Mesendoderm (in vitro differentiated cells): ENCODE data around the gene FGF21.

Source experiments
- DNase-seq: peaks from one replicate; pipeline ENCODE4 v3.0.0; 2013
- H2AK5ac ChIP-seq: 2 replicates; pipeline ENCODE4 v1.6.1; 2013; ENCODE audit warnings: low read length, inconsistent platforms
- H2BK120ac ChIP-seq: 2 replicates; pipeline ENCODE4 v1.6.1; 2013; ENCODE audit warnings: low read depth, mild to moderate bottlenecking, low read length, moderate library complexity, mixed read lengths
- H2BK15ac ChIP-seq: replicated peaks from 2 replicates; pipeline ENCODE4 v1.6.1; 2013; ENCODE audit warnings: low read depth, mild to moderate bottlenecking, moderate library complexity
- H2BK5ac ChIP-seq: 2 replicates; pipeline ENCODE4 v1.6.1; 2013; ENCODE audit warnings: low read length, inconsistent platforms
- H3K18ac ChIP-seq: 2 replicates; pipeline ENCODE4 v1.6.1; 2013; ENCODE audit warnings: mild to moderate bottlenecking, low read length, mixed read lengths
- H3K23ac ChIP-seq: one replicate; pipeline ENCODE4 v1.6.1; 2013; ENCODE audit warnings: low read length
- H3K27ac ChIP-seq: 2 replicates; pipeline ENCODE4 v1.5.1; 2013; ENCODE audit warnings: low read depth, mild to moderate bottlenecking, inconsistent platforms, low read length, moderate library complexity
- H3K27me3 ChIP-seq: 2 replicates; pipeline ENCODE4 v1.6.1; 2013; ENCODE audit warnings: low read length, control low read depth, mild to moderate bottlenecking, inconsistent platforms; ENCODE audit not compliant: insufficient read depth, poor library complexity
- H3K36me3 ChIP-seq: 2 replicates; pipeline ENCODE4 v1.6.1; 2013; ENCODE audit warnings: low read length, inconsistent platforms; ENCODE audit not compliant: control insufficient read depth, insufficient read depth
- H3K4ac ChIP-seq: one replicate; pipeline ENCODE4 v1.6.1; 2013; ENCODE audit warnings: low read depth, mild to moderate bottlenecking, low read length, moderate library complexity
- H3K4me1 ChIP-seq: 2 replicates; pipeline ENCODE4 v1.6.1; 2013; ENCODE audit warnings: low read depth, low read length, inconsistent platforms; ENCODE audit not compliant: control insufficient read depth
- H3K4me2 ChIP-seq: 2 replicates; pipeline ENCODE4 v1.6.1; 2013; ENCODE audit warnings: low read length
- H3K4me3 ChIP-seq: 2 replicates; pipeline ENCODE4 v1.5.1; 2013; ENCODE audit warnings: mild to moderate bottlenecking, low read length
- H3K56ac ChIP-seq: one replicate; pipeline ENCODE4 v1.6.1; 2013; ENCODE audit warnings: low read length
- H3K79me1 ChIP-seq: 2 replicates; pipeline ENCODE4 v1.6.1; 2013; ENCODE audit warnings: low read length, inconsistent platforms
- H3K79me2 ChIP-seq: 2 replicates; pipeline ENCODE4 v1.6.1; 2013; ENCODE audit warnings: mild to moderate bottlenecking, low read length; ENCODE audit not compliant: control insufficient read depth, insufficient read depth
- H3K9ac ChIP-seq: 2 replicates; pipeline ENCODE4 v1.6.1; 2013; ENCODE audit warnings: low read length, inconsistent platforms
- H4K5ac ChIP-seq: one replicate; pipeline ENCODE4 v1.6.1; 2013; ENCODE audit warnings: low read length
- H4K8ac ChIP-seq: one replicate; pipeline ENCODE4 v1.6.1; 2013; ENCODE audit warnings: low read depth, mild to moderate bottlenecking, control low read depth, low read length, moderate library complexity
- WGBS: extraction: QIAGEN DNeasy Blood & Tissue Kit; methylation state at CpG from one replicate; pipeline ENCODE4 v1.1.7; 2013; ENCODE audit warnings: low lambda C conversion rate, missing lambda C conversion rate; ENCODE audit not compliant: insufficient coverage; ENCODE audit errors: extremely low coverage; 5-methylcytosine and 5-hydroxymethylcytosine counted together

FGF21 gene

GRCh38 chr19:48770734-48771472, 15.6 kb downstream of the FGF21 start:
- Histone ChIP-seq H4K8ac (no peak overlapping the region), H3K56ac (no peak overlapping the region), H2BK15ac (no peak overlapping the region), H3K23ac (no peak overlapping the region), H3K79me1 (no peaks in the 10 kb centered on the region), H2BK120ac (no peak overlapping the region), H3K4ac (no peak overlapping the region), H3K9ac (no peak overlapping the region), H3K36me3 (no peaks in the 10 kb centered on the region), H3K79me2 (no peaks in the 10 kb centered on the region), H3K4me1 (no peaks in the 10 kb centered on the region), H3K4me2 (no peak overlapping the region), H3K4me3 (no peak overlapping the region), H4K5ac (no peak overlapping the region), H2BK5ac (no peak overlapping the region), H2AK5ac (no peak overlapping the region), H3K18ac (no peak overlapping the region), H3K27me3 (no peaks in the 10 kb centered on the region), H3K27ac (no peak overlapping the region)
- peak; percentile 19 for DNase-seq
- no CpG with 5 or more reads among the region's 20 CpGs for WGBS

GRCh38 chr19:48772503-48772953, 17.2 kb downstream of the FGF21 start:
- Histone ChIP-seq H3K79me2 (no peaks in the 10 kb centered on the region), H4K8ac (no peak overlapping the region), H3K4me1 (no peaks in the 10 kb centered on the region), H3K18ac (no peak overlapping the region), H3K79me1 (no peaks in the 10 kb centered on the region), H2AK5ac (no peak overlapping the region), H3K56ac (no peak overlapping the region), H2BK15ac (no peak overlapping the region), H3K4me2 (no peak overlapping the region), H3K23ac (no peak overlapping the region), H2BK5ac (no peak overlapping the region), H4K5ac (no peak overlapping the region), H3K27ac (no peak overlapping the region), H3K4me3 (no peak overlapping the region), H3K4ac (no peak overlapping the region), H3K27me3 (no peaks in the 10 kb centered on the region), H3K9ac (no peak overlapping the region), H2BK120ac (no peak overlapping the region), H3K36me3 (no peaks in the 10 kb centered on the region)
- WGBS, result no CpG with 5 or more reads among the region's 13 CpGs
- no peak for DNase-seq

- Histone ChIP-seq H2BK120ac (no peak overlapping the region), H2BK5ac (no peak overlapping the region), H3K36me3 (no peaks in the 10 kb centered on the region), H4K8ac (no peak overlapping the region), H3K27ac (no peak overlapping the region), H3K27me3 (no peaks in the 10 kb centered on the region), H3K4me1 (no peaks in the 10 kb centered on the region), H3K9ac (no peak overlapping the region), H3K79me1 (no peaks in the 10 kb centered on the region), H3K18ac (no peak overlapping the region), H3K4me3 (no peak overlapping the region), H4K5ac (no peak overlapping the region), H3K56ac (no peak overlapping the region), H3K4ac (no peak overlapping the region), H3K23ac (no peak overlapping the region), H2BK15ac (no peak overlapping the region), H3K79me2 (no peaks in the 10 kb centered on the region), H2AK5ac (no peak overlapping the region), H3K4me2 (no peak overlapping the region)
- WGBS, result no CpG with 5 or more reads among the region's 5 CpGs
- DNase-seq, result no peak
These were observed 21.8 kb downstream of the FGF21 start for GRCh38 chr19:48777139-48777538.

GRCh38 chr19:48777720-48778119, 22.4 kb downstream of the FGF21 start:
- H3K27me3 ChIP-seq, result no peaks in the 10 kb centered on the region
- H3K36me3 ChIP-seq, result no peaks in the 10 kb centered on the region
- no peak overlapping the region for H2AK5ac ChIP-seq
- no peak overlapping the region for H4K8ac ChIP-seq
- no peaks in the 10 kb centered on the region for H3K4me1 ChIP-seq
- no peak overlapping the region for H3K27ac ChIP-seq
- no peak overlapping the region for H2BK15ac ChIP-seq
- no peak overlapping the region for H2BK5ac ChIP-seq
- DNase-seq, result peak; percentile 29
- H3K23ac ChIP-seq, result no peak overlapping the region
- H3K4me3 ChIP-seq, result no peak overlapping the region
- WGBS, result no CpG with 5 or more reads among the region's 12 CpGs
- H3K56ac ChIP-seq, result no peak overlapping the region
- no peak overlapping the region for H3K18ac ChIP-seq
- no peaks in the 10 kb centered on the region for H3K79me2 ChIP-seq
- no peak overlapping the region for H4K5ac ChIP-seq
- H2BK120ac ChIP-seq, result no peak overlapping the region
- no peak overlapping the region for H3K4ac ChIP-seq
- H3K9ac ChIP-seq, result no peak overlapping the region
- H3K4me2 ChIP-seq, result no peak overlapping the region
- H3K79me1 ChIP-seq, result no peaks in the 10 kb centered on the region

- no peak overlapping the region for H3K27ac ChIP-seq
- no peaks in the 10 kb centered on the region for H3K79me1 ChIP-seq
- no peak overlapping the region for H3K56ac ChIP-seq
- H2BK15ac ChIP-seq, result no peak overlapping the region
- H3K79me2 ChIP-seq, result no peaks in the 10 kb centered on the region
- no peak overlapping the region for H2BK5ac ChIP-seq
- H3K4ac ChIP-seq, result no peak overlapping the region
- DNase-seq, result no peak
- H3K4me1 ChIP-seq, result no peaks in the 10 kb centered on the region
- H2AK5ac ChIP-seq, result no peak overlapping the region
- no peak overlapping the region for H3K23ac ChIP-seq
- no peak overlapping the region for H3K4me2 ChIP-seq
- no CpG with 5 or more reads among the region's 1 CpG for WGBS
- no peaks in the 10 kb centered on the region for H3K36me3 ChIP-seq
- no peak overlapping the region for H2BK120ac ChIP-seq
- H3K18ac ChIP-seq, result no peak overlapping the region
- H3K27me3 ChIP-seq, result no peaks in the 10 kb centered on the region
- H3K9ac ChIP-seq, result no peak overlapping the region
- H4K5ac ChIP-seq, result no peak overlapping the region
- H3K4me3 ChIP-seq, result no peak overlapping the region
- H4K8ac ChIP-seq, result no peak overlapping the region
These were observed 24.3 kb downstream of the FGF21 start for GRCh38 chr19:48779636-48780035.
